Adipocyte (in vitro differentiated cells): ENCODE results near the gene UQCC2.
A peak's percentile ranks its signal among the peaks of the same experiment; 100 is the strongest.

Source experiments
- DNase-seq: peaks from one replicate; pipeline ENCODE4 v3.0.0-alpha.2; 2015; ENCODE audit warnings: low read depth
- H3K27me3 ChIP-seq: replicated peaks from 2 replicates; pipeline ENCODE4 v1.7.0; 2013; ENCODE audit warnings: mild to moderate bottlenecking, low read length, moderate library complexity; ENCODE audit not compliant: control insufficient read depth, insufficient read depth
- H3K36me3 ChIP-seq: 2 replicates; pipeline ENCODE4 v1.7.0; 2013; ENCODE audit warnings: low read length, mild to moderate bottlenecking, moderate library complexity; ENCODE audit not compliant: control insufficient read depth, insufficient read depth, severe bottlenecking
- H3K4me1 ChIP-seq: 2 replicates; pipeline ENCODE4 v1.7.0; 2013; ENCODE audit warnings: mild to moderate bottlenecking, low read length, moderate library complexity; ENCODE audit not compliant: control insufficient read depth, insufficient read depth
- H3K4me3 ChIP-seq: 2 replicates; pipeline ENCODE4 v1.7.0; 2013; ENCODE audit warnings: mild to moderate bottlenecking, low read length, moderate library complexity
- H3K9ac ChIP-seq: 2 replicates; pipeline ENCODE4 v1.7.0; 2013; ENCODE audit warnings: mild to moderate bottlenecking, low read length, moderate library complexity
- H3K9me3 ChIP-seq: 2 replicates; pipeline ENCODE4 v1.7.0; 2013; ENCODE audit warnings: mild to moderate bottlenecking, low read length, moderate library complexity; ENCODE audit not compliant: control insufficient read depth

UQCC2 gene

GRCh38 chr6:33699739-33700138 is 11.8 kb downstream of the UQCC2 start:
- no peak overlapping the region for H3K4me3 ChIP-seq
- H3K9me3 ChIP-seq: no peaks in the 10 kb centered on the region
- H3K9ac ChIP-seq: peak overlapping the region; percentile 7
- H3K36me3 ChIP-seq: peaks cover 28% of the 10 kb centered on the region
- DNase-seq: no peak
- H3K27me3 ChIP-seq: no peaks in the 10 kb centered on the region
- H3K4me1 ChIP-seq: peaks cover 36% of the 10 kb centered on the region

- Histone ChIP-seq H3K36me3 (peaks cover 30% of the 10 kb centered on the region), H3K9ac (peak overlapping the region; percentile 5), H3K4me3 (no peak overlapping the region), H3K4me1 (peaks cover 42% of the 10 kb centered on the region), H3K9me3 (no peaks in the 10 kb centered on the region), H3K27me3 (no peaks in the 10 kb centered on the region)
- no peak for DNase-seq
Observed at GRCh38 chr6:33699131-33699530, 12.4 kb downstream of the UQCC2 start.

GRCh38 chr6:33698494-33698893 is 13.0 kb downstream of the UQCC2 start:
- H3K4me1 ChIP-seq: peaks cover 43% of the 10 kb centered on the region
- no peak overlapping the region for H3K4me3 ChIP-seq
- H3K9ac ChIP-seq: no peak overlapping the region
- H3K9me3 ChIP-seq: no peaks in the 10 kb centered on the region
- DNase-seq: no peak
- H3K27me3 ChIP-seq: no peaks in the 10 kb centered on the region
- H3K36me3 ChIP-seq: peaks cover 35% of the 10 kb centered on the region

- Histone ChIP-seq H3K9me3 (no peaks in the 10 kb centered on the region), H3K4me3 (no peak overlapping the region), H3K9ac (no peak overlapping the region), H3K4me1 (peaks cover 44% of the 10 kb centered on the region), H3K36me3 (peaks cover 42% of the 10 kb centered on the region), H3K27me3 (no peaks in the 10 kb centered on the region)
- no peak for DNase-seq
Observed at GRCh38 chr6:33697845-33698244, 13.7 kb downstream of the UQCC2 start.

- Histone ChIP-seq H3K9me3 (no peaks in the 10 kb centered on the region), H3K27me3 (no peaks in the 10 kb centered on the region), H3K4me3 (no peak overlapping the region), H3K36me3 (peaks cover 47% of the 10 kb centered on the region), H3K4me1 (peaks cover 54% of the 10 kb centered on the region), H3K9ac (peak overlapping the region; percentile 50)
- DNase-seq: peak; percentile 61
Observed at GRCh38 chr6:33696548-33697518, 14.7 kb downstream of the UQCC2 start.

- H3K9ac ChIP-seq: peak overlapping the region; percentile 9
- no peak for DNase-seq
- peaks cover 51% of the 10 kb centered on the region for H3K4me1 ChIP-seq
- H3K36me3 ChIP-seq: peaks cover 55% of the 10 kb centered on the region
- no peaks in the 10 kb centered on the region for H3K9me3 ChIP-seq
- H3K4me3 ChIP-seq: no peak overlapping the region
- H3K27me3 ChIP-seq: no peaks in the 10 kb centered on the region
Observed at GRCh38 chr6:33696076-33696475, 15.4 kb downstream of the UQCC2 start.

- H3K4me1 ChIP-seq: peaks cover 51% of the 10 kb centered on the region
- no peaks in the 10 kb centered on the region for H3K27me3 ChIP-seq
- H3K36me3 ChIP-seq: peaks cover 61% of the 10 kb centered on the region
Observed at GRCh38 chr6:33695451-33695887, 16.0 kb downstream of the UQCC2 start.

GRCh38 chr6:33694977-33695376 is 16.5 kb downstream of the UQCC2 start:
- no peaks in the 10 kb centered on the region for H3K9me3 ChIP-seq
- peak overlapping the region; percentile 40 for H3K9ac ChIP-seq
- H3K27me3 ChIP-seq: no peaks in the 10 kb centered on the region
- peaks cover 51% of the 10 kb centered on the region for H3K4me1 ChIP-seq
- DNase-seq: no peak
- no peak overlapping the region for H3K4me3 ChIP-seq
- H3K36me3 ChIP-seq: peaks cover 64% of the 10 kb centered on the region

More at GRCh38 chr6:33695451-33695887, 16.0 kb downstream of the UQCC2 start:
- no peak overlapping the region for H3K9ac ChIP-seq
- no peak for DNase-seq
- no peaks in the 10 kb centered on the region for H3K9me3 ChIP-seq
- no peak overlapping the region for H3K4me3 ChIP-seq

- H3K4me3 ChIP-seq: no peak overlapping the region
- peaks cover 51% of the 10 kb centered on the region for H3K4me1 ChIP-seq
- H3K9me3 ChIP-seq: no peaks in the 10 kb centered on the region
- H3K9ac ChIP-seq: peak overlapping the region; percentile 40
- peak; percentile 66 for DNase-seq
- H3K27me3 ChIP-seq: no peaks in the 10 kb centered on the region
- H3K36me3 ChIP-seq: peaks cover 67% of the 10 kb centered on the region
Observed at GRCh38 chr6:33694401-33694931, 17.0 kb downstream of the UQCC2 start.

- Histone ChIP-seq H3K9me3 (no peaks in the 10 kb centered on the region), H3K4me1 (peaks cover 51% of the 10 kb centered on the region), H3K27me3 (no peaks in the 10 kb centered on the region), H3K36me3 (peaks cover 77% of the 10 kb centered on the region), H3K9ac (peak overlapping the region; percentile 40), H3K4me3 (no peak overlapping the region)
- no peak for DNase-seq
Observed at GRCh38 chr6:33693186-33694105, 18.1 kb downstream of the UQCC2 start.

- no peak overlapping the region for H3K4me3 ChIP-seq
- DNase-seq: no peak
- H3K4me1 ChIP-seq: peaks cover 51% of the 10 kb centered on the region
- H3K36me3 ChIP-seq: peaks cover 71% of the 10 kb centered on the region
- H3K27me3 ChIP-seq: no peaks in the 10 kb centered on the region
- H3K9ac ChIP-seq: peak overlapping the region; percentile 38
- no peaks in the 10 kb centered on the region for H3K9me3 ChIP-seq
Observed at GRCh38 chr6:33692760-33693158, 18.7 kb downstream of the UQCC2 start.
